NT2/D1 (cell line): Measurements from ENCODE around the gene P2RY6.

ENCODE experiments used
- DNase-seq: peaks from one replicate; pipeline ENCODE4 v3.0.0-alpha.2; 2011; ENCODE audit warnings: low read depth, low spot score
- H3K27me3 ChIP-seq: 2 replicates; pipeline ENCODE4 v1.6.0; 2011; ENCODE audit warnings: mild to moderate bottlenecking; ENCODE audit not compliant: insufficient read length, insufficient read depth
- H3K36me3 ChIP-seq: 2 replicates; pipeline ENCODE4 v1.6.1; 2011; ENCODE audit warnings: mild to moderate bottlenecking, low read length, mixed read lengths; ENCODE audit not compliant: insufficient read depth, insufficient read length
- H3K4me1 ChIP-seq: 2 replicates; pipeline ENCODE4 v1.5.1; 2011; ENCODE audit not compliant: insufficient read depth, insufficient read length
- H3K4me3 ChIP-seq: 2 replicates; pipeline ENCODE4 v1.5.1; 2011; ENCODE audit warnings: low read depth; ENCODE audit not compliant: insufficient read length
- H3K9ac ChIP-seq: 2 replicates; pipeline ENCODE4 v1.6.0; 2011; ENCODE audit warnings: low read depth; ENCODE audit not compliant: insufficient read length
- H3K9me3 ChIP-seq: 2 replicates; pipeline ENCODE4 v1.5.1; 2011; ENCODE audit warnings: mild to moderate bottlenecking, low read length; ENCODE audit not compliant: insufficient read depth
- SUZ12 ChIP-seq: IDR thresholded peaks from 2 replicates; pipeline ENCODE4 v1.6.1; 2011; ENCODE audit not compliant: insufficient read length, insufficient read depth; ENCODE audit errors: extremely low read depth
- YY1 ChIP-seq: IDR thresholded peaks from 2 replicates; pipeline ENCODE4 v1.6.1; 2011; ENCODE audit not compliant: insufficient read length, insufficient read depth
- ZNF274 ChIP-seq: IDR thresholded peaks from 2 replicates; pipeline ENCODE4 v1.6.1; 2011; ENCODE audit warnings: mild to moderate bottlenecking, low read depth, low read length

The P2RY6 gene

GRCh38 chr11:73233692-73234470 lies 38.3 kb upstream of the P2RY6 start:
- TF ChIP-seq YY1 (no peak), ZNF274 (no peak), SUZ12 (no peak)
- H3K9me3 ChIP-seq: no peaks in the 10 kb centered on the region
- H3K4me3 ChIP-seq: no peak overlapping the region
- H3K27me3 ChIP-seq: no peaks in the 10 kb centered on the region
- H3K4me1 ChIP-seq: peaks cover 12% of the 10 kb centered on the region
- no peaks in the 10 kb centered on the region for H3K36me3 ChIP-seq
- no peak for DNase-seq
- no peak overlapping the region for H3K9ac ChIP-seq

- no peak for DNase-seq
- Histone ChIP-seq H3K4me1 (peaks cover 5% of the 10 kb centered on the region), H3K4me3 (no peak overlapping the region), H3K27me3 (no peaks in the 10 kb centered on the region), H3K36me3 (no peaks in the 10 kb centered on the region), H3K9ac (no peak overlapping the region), H3K9me3 (no peaks in the 10 kb centered on the region)
- TF ChIP-seq ZNF274 (no peak), SUZ12 (no peak), YY1 (no peak)
These were observed 37.5 kb upstream of the P2RY6 start for GRCh38 chr11:73234471-73235181.

- no peaks in the 10 kb centered on the region for H3K27me3 ChIP-seq
These were observed 36.8 kb upstream of the P2RY6 start for GRCh38 chr11:73235236-73235786.

GRCh38 chr11:73236205-73236765 lies 35.9 kb upstream of the P2RY6 start:
- no peak overlapping the region for H3K9ac ChIP-seq
- TF ChIP-seq YY1: no peak
- TF ChIP-seq SUZ12: no peak
- TF ChIP-seq ZNF274: no peak
- DNase-seq: no peak
- H3K4me1 ChIP-seq: peaks cover 7% of the 10 kb centered on the region
- no peaks in the 10 kb centered on the region for H3K36me3 ChIP-seq
- no peak overlapping the region for H3K4me3 ChIP-seq
- H3K9me3 ChIP-seq: no peaks in the 10 kb centered on the region
- no peaks in the 10 kb centered on the region for H3K27me3 ChIP-seq

More at GRCh38 chr11:73235236-73235786, 36.8 kb upstream of the P2RY6 start:
- no peaks in the 10 kb centered on the region for H3K36me3 ChIP-seq
- H3K9ac ChIP-seq: no peak overlapping the region
- TF ChIP-seq SUZ12: no peak
- no peak for TF ChIP-seq ZNF274
- TF ChIP-seq YY1: no peak
- no peak for DNase-seq
- H3K4me3 ChIP-seq: no peak overlapping the region
- no peaks in the 10 kb centered on the region for H3K9me3 ChIP-seq
- H3K4me1 ChIP-seq: peaks cover 7% of the 10 kb centered on the region

GRCh38 chr11:73236854-73237253 lies 35.3 kb upstream of the P2RY6 start:
- H3K9ac ChIP-seq: no peak overlapping the region
- H3K4me1 ChIP-seq: peaks cover 7% of the 10 kb centered on the region
- DNase-seq: peak; percentile 58
- no peak overlapping the region for H3K4me3 ChIP-seq
- no peak for TF ChIP-seq ZNF274
- no peak for TF ChIP-seq YY1
- no peak for TF ChIP-seq SUZ12
- no peaks in the 10 kb centered on the region for H3K36me3 ChIP-seq
- no peaks in the 10 kb centered on the region for H3K27me3 ChIP-seq
- H3K9me3 ChIP-seq: no peaks in the 10 kb centered on the region

GRCh38 chr11:73237471-73238290 lies 34.5 kb upstream of the P2RY6 start:
- Histone ChIP-seq H3K4me3 (no peak overlapping the region), H3K36me3 (no peaks in the 10 kb centered on the region), H3K9ac (no peak overlapping the region), H3K4me1 (peaks cover 7% of the 10 kb centered on the region), H3K27me3 (no peaks in the 10 kb centered on the region), H3K9me3 (no peaks in the 10 kb centered on the region)
- no peak for DNase-seq
- no peak for TF ChIP-seq ZNF274
- no peak for TF ChIP-seq YY1
- TF ChIP-seq SUZ12: no peak
